IMR-90 (cell line): ENCODE measurements around the gene SRSF2. TPM values are rescaled to one million over a fixed set of nuclear protein-coding genes. Genes with fewer than 3 reads are reported as not detected.

Source experiments
- ATAC-seq: fragments of 200-7000 bp; cut with Tn5 transposase; 2 replicates; pipeline ENCODE4 v1.9.1; 2020; ENCODE audit warnings: low read depth, mild to moderate bottlenecking, moderate library complexity
- BruUV-seq: library from RNA; stranded (reverse); fragments of 400-500 nt; replicated peaks from 2 replicates; lab custom pipeline; 2021; lab: Mats Ljungman, UMichigan
- CTCF ChIA-PET: fragments of 300-600 bp; formaldehyde crosslinking; extraction: SDS; loops from one replicate; lab custom pipeline; 2021; ENCODE audit warnings: antibody characterized with exemption; lab: Yijun Ruan, JAX
- POLR2A ChIA-PET: fragments of 300-600 bp; sonication (Branson Sonifier 250); formaldehyde crosslinking; loops from one replicate; lab custom pipeline; 2022; ENCODE audit warnings: antibody characterized with exemption; ENCODE audit not compliant: unreplicated experiment; lab: Charles Lee
- DNase-seq: peaks from one replicate; pipeline ENCODE4 v3.0.0; 2013
- H2AFZ ChIP-seq: replicated peaks from 2 replicates; pipeline ENCODE3; 2013; ENCODE audit warnings: low read length, mild to moderate bottlenecking; ENCODE audit not compliant: poor library complexity
- H2AK5ac ChIP-seq: 2 replicates; pipeline ENCODE4 v1.6.1; 2013; ENCODE audit warnings: low read depth, low read length, inconsistent platforms
- H2AK9ac ChIP-seq: replicated peaks from 2 replicates; pipeline ENCODE3; 2013; ENCODE audit warnings: mild to moderate bottlenecking, low read depth, low read length, moderate library complexity; ENCODE audit not compliant: poor library complexity
- H2BK120ac ChIP-seq: 2 replicates; pipeline ENCODE4 v1.6.1; 2013; ENCODE audit warnings: low read depth, low read length, inconsistent platforms
- H2BK15ac ChIP-seq: 3 replicates; pipeline ENCODE4 v1.6.1; 2013; ENCODE audit warnings: low read depth, low read length, inconsistent platforms
- H2BK20ac ChIP-seq: 2 replicates; pipeline ENCODE4 v1.6.1; 2013; ENCODE audit warnings: low read depth, mild to moderate bottlenecking, inconsistent platforms, low read length, moderate library complexity
- H2BK5ac ChIP-seq: 2 replicates; pipeline ENCODE4 v1.6.1; 2013; ENCODE audit warnings: mild to moderate bottlenecking, low read depth, low read length, inconsistent platforms; ENCODE audit not compliant: poor library complexity, severe bottlenecking
- H3K14ac ChIP-seq: replicated peaks from 2 replicates; pipeline ENCODE4 v1.6.1; 2013; ENCODE audit warnings: low read depth, low read length, inconsistent platforms
- H3K18ac ChIP-seq: 2 replicates; pipeline ENCODE4 v1.6.1; 2013; ENCODE audit warnings: low read depth, low read length, control low read depth
- H3K23ac ChIP-seq: 2 replicates; pipeline ENCODE4 v1.6.1; 2013; ENCODE audit warnings: low read depth, low read length, inconsistent platforms
- H3K27ac ChIP-seq: 2 replicates; pipeline ENCODE4 v1.5.1; 2013; ENCODE audit warnings: mild to moderate bottlenecking, control low read depth, low read length; ENCODE audit not compliant: insufficient read depth
- H3K27me3 ChIP-seq: 2 replicates; pipeline ENCODE4 v1.6.1; 2013; ENCODE audit warnings: low read length; ENCODE audit not compliant: control insufficient read depth, insufficient read depth
- H3K36me3 ChIP-seq: 2 replicates; pipeline ENCODE4 v1.6.1; 2013; ENCODE audit warnings: low read length, mixed read lengths; ENCODE audit not compliant: control insufficient read depth, insufficient read depth
- H3K4ac ChIP-seq: 2 replicates; pipeline ENCODE4 v1.6.1; 2013; ENCODE audit warnings: low read depth, low read length, inconsistent platforms
- H3K4me1 ChIP-seq: 2 replicates; pipeline ENCODE4 v1.6.1; 2013; ENCODE audit warnings: low read length, mixed read lengths; ENCODE audit not compliant: control insufficient read depth, insufficient read depth
- H3K4me2 ChIP-seq: 2 replicates; pipeline ENCODE4 v1.6.1; 2013; ENCODE audit warnings: low read depth, mild to moderate bottlenecking, control low read depth, low read length, moderate library complexity
- H3K4me3 ChIP-seq: 2 replicates; pipeline ENCODE4 v1.5.1; 2013; ENCODE audit warnings: low read depth, mild to moderate bottlenecking, control low read depth, low read length, moderate library complexity; ENCODE audit not compliant: insufficient read depth
- H3K56ac ChIP-seq: 2 replicates; pipeline ENCODE4 v1.6.1; 2013; ENCODE audit warnings: low read length, inconsistent platforms; ENCODE audit not compliant: insufficient read depth; ENCODE audit errors: extremely low read depth
- H3K79me1 ChIP-seq, 2 experiments: 2 replicates each; pipeline ENCODE4 v1.6.1; 2013; ENCODE audit warnings: low read length in 2 of 2, inconsistent platforms in 1 of 2, low read depth in 1 of 2
- H3K9ac ChIP-seq: 2 replicates; pipeline ENCODE4 v1.6.1; 2013; ENCODE audit warnings: low read depth, low read length, control low read depth
- H3K9me1 ChIP-seq: 2 replicates; pipeline ENCODE4 v1.6.1; 2013; ENCODE audit warnings: low read length, inconsistent platforms; ENCODE audit not compliant: insufficient read depth
- H3K9me3 ChIP-seq: 2 replicates; pipeline ENCODE4 v1.6.1; 2013; ENCODE audit warnings: low read length; ENCODE audit not compliant: control insufficient read depth, insufficient read depth
- H4K20me1 ChIP-seq: 2 replicates; pipeline ENCODE4 v1.6.1; 2013; ENCODE audit warnings: low read length, inconsistent platforms; ENCODE audit not compliant: insufficient read depth
- H4K5ac ChIP-seq: 2 replicates; pipeline ENCODE4 v1.6.1; 2013; ENCODE audit warnings: mild to moderate bottlenecking, low read depth, low read length, control low read depth
- H4K8ac ChIP-seq, 2 experiments: 2 replicates each; pipeline ENCODE4 v1.6.1; 2013; ENCODE audit warnings: low read depth in 2 of 2, low read length in 2 of 2, control low read depth in 1 of 2, inconsistent platforms in 1 of 2
- H4K91ac ChIP-seq: 2 replicates; pipeline ENCODE4 v1.6.1; 2013; ENCODE audit warnings: low read depth, low read length, inconsistent platforms; ENCODE audit not compliant: insufficient read depth
- CEBPB ChIP-seq: IDR thresholded peaks from 2 replicates; pipeline ENCODE4 v1.6.1; 2012; ENCODE audit warnings: low read depth, low read length, improper control_type of control experiment
- CHD1 ChIP-seq: IDR thresholded peaks from 2 replicates; pipeline ENCODE4 v1.6.1; 2012; ENCODE audit warnings: low read depth, low read length, improper control_type of control experiment
- FOS ChIP-seq: fragments of 150-350 bp; IDR thresholded peaks from 2 replicates; pipeline ENCODE4 v1.6.1; 2016; ENCODE audit warnings: low read depth, low read length
- MAFK ChIP-seq: IDR thresholded peaks from 2 replicates; pipeline ENCODE4 v1.6.1; 2012; ENCODE audit warnings: low read depth, low read length, improper control_type of control experiment
- MAZ ChIP-seq: IDR thresholded peaks from 2 replicates; pipeline ENCODE4 v1.6.1; 2012; ENCODE audit warnings: low read depth, mild to moderate bottlenecking, low read length, improper control_type of control experiment, moderate library complexity, borderline replicate concordance
- MXI1 ChIP-seq: IDR thresholded peaks from 2 replicates; pipeline ENCODE4 v1.6.1; 2012; ENCODE audit warnings: low read depth, mild to moderate bottlenecking, low read length, moderate library complexity, borderline replicate concordance
- POLR2A ChIP-seq: IDR thresholded peaks from 2 replicates; pipeline ENCODE4 v1.6.1; 2012; ENCODE audit warnings: mild to moderate bottlenecking, low read depth, low read length
- RAD21 ChIP-seq: IDR thresholded peaks from 2 replicates; pipeline ENCODE4 v1.6.1; 2012; ENCODE audit warnings: low read length, improper control_type of control experiment
- RCOR1 ChIP-seq: IDR thresholded peaks from 2 replicates; pipeline ENCODE4 v1.6.1; 2012; ENCODE audit warnings: mild to moderate bottlenecking, low read length, improper control_type of control experiment; ENCODE audit not compliant: insufficient replicate concordance
- SMC3 ChIP-seq: fragments of 150-350 bp; IDR thresholded peaks from 2 replicates; pipeline ENCODE4 v1.6.1; 2016; ENCODE audit warnings: low read depth, mild to moderate bottlenecking, antibody characterized with exemption, low read length, moderate library complexity
- WGBS, 2 experiments: methylation state at CpG; one replicate each; pipeline versions ENCODE4 v1.1.5 to v1.1.7; 2013; ENCODE audit warnings: missing lambda C conversion rate in 2 of 2; ENCODE audit not compliant: insufficient read length in 1 of 2; ENCODE audit errors: extremely low coverage in 2 of 2; 5-methylcytosine and 5-hydroxymethylcytosine counted together
- dilution Hi-C: fragments of 300-500 bp; cut with HindIII; formaldehyde crosslinking; loops from one replicate; pipeline ENCODE4 v1.14.3; 2018; ENCODE audit warnings: low sequenced_read_pairs; ENCODE audit not compliant: unreplicated experiment
- in situ Hi-C: fragments of 300-500 bp; cut with MboI; formaldehyde crosslinking; loops from 3 replicates; pipeline ENCODE4 v1.14.3; 2019; ENCODE audit warnings: low sequenced_read_pairs, inconsistent platforms, mixed read lengths
- intact Hi-C: fragments of 100-400 bp; cut with micrococcal nuclease; formaldehyde crosslinking; loops from 2 replicates; pipeline ENCODE4 v1.10.0; 2022
- polyA plus RNA-seq, 3 experiments: library from polyadenylated mRNA; depleted of rRNA; stranded (reverse); fragments of >200 nt; gene quantifications; 2 replicates each; pipeline ENCODE4 v1.2.3, GENCODE V29; 2012; ENCODE audit warnings: low replicate concordance in 1 of 3
- total RNA-seq: library from RNA; depleted of rRNA; stranded (reverse); fragments of >200 nt; gene quantifications from 2 replicates; pipeline ENCODE4 v1.2.3, GENCODE V29; 2012
- TF ChIP-seq, protein P1 (sequence below): conservative IDR thresholded peaks from 2 replicates; pipeline ENCODE4 v1.5.1; 2012; ENCODE audit warnings: mild to moderate bottlenecking, low read depth, low read length, improper control_type of control experiment
- TF ChIP-seq, protein P2 (sequence below): fragments of 150-350 bp; IDR thresholded peaks from 2 replicates; pipeline ENCODE4 v1.6.1; 2017; ENCODE audit warnings: mild to moderate bottlenecking, antibody characterized with exemption, low read length, low read depth

The SRSF2 gene
- total and polyA plus RNA-seq, 2 of the 4 experiments (the other 2 are of a cell fraction) = 98.0 to 296 TPM

DNA sequence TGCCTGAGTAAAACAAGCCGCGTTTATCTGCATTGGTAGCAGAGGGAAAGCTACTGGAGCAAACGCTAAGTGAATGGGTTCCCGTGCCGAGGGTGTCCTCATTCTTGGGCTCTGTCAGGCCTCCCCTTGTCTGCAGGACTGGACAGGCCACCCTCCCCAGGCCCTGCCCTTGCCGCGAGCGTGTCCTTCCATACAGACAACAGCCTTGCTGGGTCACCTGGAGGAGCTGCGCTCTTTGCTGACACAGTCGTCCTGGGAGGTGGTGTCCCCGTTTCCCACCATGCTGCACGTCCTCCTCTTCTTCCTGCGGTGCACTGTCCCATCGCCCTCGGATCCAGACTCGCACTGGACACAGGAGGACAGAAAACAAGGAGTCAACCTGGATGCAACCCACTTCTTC lies 18.6 kb downstream of the SRSF2 start:
- WGBS, 2 experiments = 95% methylated on average over 10 of the region's 16 CpGs; no CpG with 5 or more reads in 1 of the 2 experiments
- dilution Hi-C loops (no loop called here), intact Hi-C loops (no loop called here), in situ Hi-C loops (no loop called here)
- no peak overlapping the region for H2BK15ac ChIP-seq
- no peak overlapping the region for H2AFZ ChIP-seq
- H3K56ac ChIP-seq = no peak overlapping the region
- ChIA-PET CTCF (interaction anchor here (0.6 kb wide), 1 partner anchor 31 kb away, joined by 3 read pairs; no protein-coding TSS in a partner anchor), POLR2A (no interaction called here)
- no peak overlapping the region for H2BK20ac ChIP-seq
- TF ChIP-seq MXI1 (no peak), CEBPB (no peak), SMC3 (no peak), RCOR1 (no peak), RAD21 (no peak), CHD1 (no peak), FOS (no peak), POLR2A (no peak), MAZ (no peak), MAFK (no peak)
- TF ChIP-seq, protein P1, sequence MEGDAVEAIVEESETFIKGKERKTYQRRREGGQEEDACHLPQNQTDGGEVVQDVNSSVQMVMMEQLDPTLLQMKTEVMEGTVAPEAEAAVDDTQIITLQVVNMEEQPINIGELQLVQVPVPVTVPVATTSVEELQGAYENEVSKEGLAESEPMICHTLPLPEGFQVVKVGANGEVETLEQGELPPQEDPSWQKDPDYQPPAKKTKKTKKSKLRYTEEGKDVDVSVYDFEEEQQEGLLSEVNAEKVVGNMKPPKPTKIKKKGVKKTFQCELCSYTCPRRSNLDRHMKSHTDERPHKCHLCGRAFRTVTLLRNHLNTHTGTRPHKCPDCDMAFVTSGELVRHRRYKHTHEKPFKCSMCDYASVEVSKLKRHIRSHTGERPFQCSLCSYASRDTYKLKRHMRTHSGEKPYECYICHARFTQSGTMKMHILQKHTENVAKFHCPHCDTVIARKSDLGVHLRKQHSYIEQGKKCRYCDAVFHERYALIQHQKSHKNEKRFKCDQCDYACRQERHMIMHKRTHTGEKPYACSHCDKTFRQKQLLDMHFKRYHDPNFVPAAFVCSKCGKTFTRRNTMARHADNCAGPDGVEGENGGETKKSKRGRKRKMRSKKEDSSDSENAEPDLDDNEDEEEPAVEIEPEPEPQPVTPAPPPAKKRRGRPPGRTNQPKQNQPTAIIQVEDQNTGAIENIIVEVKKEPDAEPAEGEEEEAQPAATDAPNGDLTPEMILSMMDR = no peak
- TF ChIP-seq, protein P2, sequence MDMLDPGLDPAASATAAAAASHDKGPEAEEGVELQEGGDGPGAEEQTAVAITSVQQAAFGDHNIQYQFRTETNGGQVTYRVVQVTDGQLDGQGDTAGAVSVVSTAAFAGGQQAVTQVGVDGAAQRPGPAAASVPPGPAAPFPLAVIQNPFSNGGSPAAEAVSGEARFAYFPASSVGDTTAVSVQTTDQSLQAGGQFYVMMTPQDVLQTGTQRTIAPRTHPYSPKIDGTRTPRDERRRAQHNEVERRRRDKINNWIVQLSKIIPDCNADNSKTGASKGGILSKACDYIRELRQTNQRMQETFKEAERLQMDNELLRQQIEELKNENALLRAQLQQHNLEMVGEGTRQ = no peak
- H3K4ac ChIP-seq = no peak overlapping the region
- H2BK120ac ChIP-seq = no peak overlapping the region
- no peak overlapping the region for H2AK9ac ChIP-seq
- H2AK5ac ChIP-seq = no peak overlapping the region
- peaks cover 55% of the 10 kb centered on the region for H3K36me3 ChIP-seq
- no peak overlapping the region for H4K5ac ChIP-seq
- ATAC-seq = no peak
- H3K14ac ChIP-seq = no peak overlapping the region
- peaks cover 49% of the 10 kb centered on the region for H4K20me1 ChIP-seq
- H2BK5ac ChIP-seq = no peak overlapping the region
- peaks cover 48 to 76% of the 10 kb centered on the region in 2 experiments for H3K79me1 ChIP-seq
- DNase-seq = no peak
- BruUV-seq = no TSS peak
- no peak overlapping the region for H3K23ac ChIP-seq
- H3K4me3 ChIP-seq = no peak overlapping the region
- H3K9ac ChIP-seq = no peak overlapping the region
- no peak overlapping the region for H4K91ac ChIP-seq
- peaks cover 7% of the 10 kb centered on the region for H3K9me1 ChIP-seq
- H3K27ac ChIP-seq = no peak overlapping the region
- H3K27me3 ChIP-seq = no peaks in the 10 kb centered on the region
- no peak overlapping the region for H4K8ac ChIP-seq
- H3K4me1 ChIP-seq = peaks cover 12% of the 10 kb centered on the region
- no peak overlapping the region for H3K4me2 ChIP-seq
- H3K9me3 ChIP-seq = no peaks in the 10 kb centered on the region
- H3K18ac ChIP-seq = no peak overlapping the region
